B cell (primary cell): ENCODE data around the gene RILPL2.

ENCODE experiments used
- CTCF ChIP-seq: fragments of 200-600 bp; IDR thresholded peaks from one replicate; pipeline ENCODE4 v1.8.0; 2022; ENCODE audit warnings: antibody characterized with exemption, mild to moderate bottlenecking
- EZH2 ChIP-seq: IDR thresholded peaks from 2 replicates; pipeline ENCODE4 v1.6.1; 2012; ENCODE audit warnings: borderline replicate concordance, low read depth, mild to moderate bottlenecking, moderate library complexity, low read length; ENCODE audit not compliant: insufficient read depth, poor library complexity, severe bottlenecking

- TF ChIP-seq EZH2 (no peak), CTCF (no peak)
Measured at GRCh38 chr12:123450636-123451035, 14.2 kb upstream of the RILPL2 start.
